Skeletal muscle satellite cell (primary cell): ENCODE results near the gene ATP1A2.
"Not testable (repeated sequence)": the region's sequence is repeated elsewhere in the genome, so short reads cannot be mapped to it uniquely, and the experiment has no call there.

ENCODE experiments used
- H3K27me3 ChIP-seq: 2 replicates; pipeline ENCODE4 v1.7.0; 2013; ENCODE audit warnings: low read length; ENCODE audit not compliant: control insufficient read depth, insufficient read depth
- H3K36me3 ChIP-seq: 2 replicates; pipeline ENCODE4 v1.7.0; 2013; ENCODE audit warnings: mild to moderate bottlenecking, control low read depth, low read length; ENCODE audit not compliant: insufficient read depth
- H3K4me1 ChIP-seq: 2 replicates; pipeline ENCODE4 v1.7.0; 2013; ENCODE audit warnings: low read length; ENCODE audit not compliant: control insufficient read depth, insufficient read depth
- H3K4me2 ChIP-seq: 2 replicates; pipeline ENCODE4 v1.7.0; 2013; ENCODE audit warnings: mild to moderate bottlenecking, low read length
- H3K4me3 ChIP-seq: 2 replicates; pipeline ENCODE4 v1.7.0; 2013; ENCODE audit warnings: low read length
- H3K9ac ChIP-seq: 2 replicates; pipeline ENCODE4 v1.7.0; 2013; ENCODE audit warnings: mild to moderate bottlenecking, low read depth, low read length, moderate library complexity
- H3K9me3 ChIP-seq: replicated peaks from 2 replicates; pipeline ENCODE4 v1.7.0; 2013; ENCODE audit warnings: mild to moderate bottlenecking, control low read depth, low read length

Gene ATP1A2

GRCh38 chr1:160107512-160107911, 8.0 kb upstream of the ATP1A2 start:
- Histone ChIP-seq H3K4me3 (no peak overlapping the region), H3K9me3 (no peaks in the 10 kb centered on the region), H3K27me3 (peaks cover 59% of the 10 kb centered on the region), H3K4me1 (peaks cover 9% of the 10 kb centered on the region), H3K36me3 (no peaks in the 10 kb centered on the region), H3K9ac (no peak overlapping the region), H3K4me2 (no peak overlapping the region)

DNA sequence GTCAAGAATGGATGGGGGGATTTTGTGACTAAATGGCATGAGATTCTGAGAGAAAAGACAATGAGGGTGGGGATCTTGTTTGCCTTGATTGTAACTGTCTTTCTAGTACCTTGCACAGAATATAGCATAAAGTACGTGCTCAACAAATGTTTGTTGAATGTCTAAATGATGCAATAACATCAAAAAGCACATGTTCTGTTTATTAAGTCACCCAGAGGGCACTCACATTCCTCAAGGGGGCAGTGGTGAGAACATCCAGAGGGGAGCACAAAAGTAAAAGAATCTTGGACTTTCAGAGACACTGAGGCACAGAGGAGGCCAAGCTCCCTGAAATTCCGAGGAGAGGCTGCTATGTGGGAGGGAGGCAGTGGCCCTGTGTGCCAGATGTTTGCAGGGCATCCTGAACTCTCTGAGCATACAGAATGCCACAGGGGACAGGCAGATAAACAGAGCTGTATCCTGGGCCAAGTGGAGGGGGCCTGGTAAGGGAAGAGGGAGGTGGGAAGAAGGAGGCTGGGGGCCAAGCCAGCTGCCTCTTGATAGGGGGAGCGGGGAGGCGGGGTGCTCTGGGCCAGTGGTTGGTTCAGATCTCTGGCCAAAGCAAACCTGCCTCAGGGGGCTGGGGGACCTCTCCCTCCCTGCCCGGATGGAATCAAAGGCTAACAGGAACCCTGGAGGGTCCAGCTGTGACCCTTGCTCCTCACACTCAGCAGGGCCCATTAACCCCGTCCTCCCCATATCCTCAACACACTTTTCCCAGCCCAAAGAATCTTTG, 6.5 kb upstream of the ATP1A2 start:
- Histone ChIP-seq H3K4me2 (no peak overlapping the region), H3K9me3 (no peaks in the 10 kb centered on the region), H3K36me3 (no peaks in the 10 kb centered on the region), H3K4me3 (no peak overlapping the region), H3K27me3 (peaks cover 59% of the 10 kb centered on the region), H3K4me1 (no peaks in the 10 kb centered on the region), H3K9ac (no peak overlapping the region)

DNA sequence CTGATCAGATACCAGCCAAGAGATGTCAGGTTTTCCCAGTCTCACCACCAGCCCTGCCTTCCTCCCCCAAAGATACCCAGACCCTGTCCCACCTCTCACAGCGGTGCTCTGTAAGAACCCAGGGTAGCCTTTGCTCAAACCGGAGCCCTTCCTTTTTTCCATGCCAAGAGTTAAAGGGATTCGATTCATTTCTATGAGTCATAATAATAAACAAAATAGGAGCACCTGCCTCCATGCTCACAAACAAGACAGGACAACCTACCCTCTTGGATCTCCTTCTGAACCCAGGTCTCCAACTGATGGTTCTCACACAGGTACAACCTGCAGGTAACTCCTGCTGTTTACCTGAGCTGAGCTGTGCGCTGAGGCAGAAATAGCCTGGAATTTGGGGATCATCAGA, 5.9 kb upstream of the ATP1A2 start:
- H3K9me3 ChIP-seq, result no peaks in the 10 kb centered on the region
- no peak overlapping the region for H3K4me3 ChIP-seq
- no peak overlapping the region for H3K9ac ChIP-seq
- H3K27me3 ChIP-seq, result peaks cover 65% of the 10 kb centered on the region
- H3K36me3 ChIP-seq, result no peaks in the 10 kb centered on the region
- H3K4me2 ChIP-seq, result no peak overlapping the region
- no peaks in the 10 kb centered on the region for H3K4me1 ChIP-seq

- not testable (repeated sequence) for H3K4me1 ChIP-seq, H3K9ac ChIP-seq, H3K4me3 ChIP-seq, H3K9me3 ChIP-seq, H3K36me3 ChIP-seq, H3K4me2 ChIP-seq
- H3K27me3 ChIP-seq, result peaks cover 67% of the 10 kb centered on the region
Measured at GRCh38 chr1:160111462-160111861, 4.1 kb upstream of the ATP1A2 start.

GRCh38 chr1:160112357-160112756, 3.2 kb upstream of the ATP1A2 start:
- Histone ChIP-seq H3K36me3 (no peaks in the 10 kb centered on the region), H3K4me2 (no peak overlapping the region), H3K9me3 (no peaks in the 10 kb centered on the region), H3K4me1 (peaks cover 3% of the 10 kb centered on the region), H3K27me3 (peaks cover 69% of the 10 kb centered on the region), H3K9ac (no peak overlapping the region), H3K4me3 (no peak overlapping the region)

GRCh38 chr1:160113407-160113806, 2.2 kb upstream of the ATP1A2 start:
- no peak overlapping the region for H3K9ac ChIP-seq
- peaks cover 74% of the 10 kb centered on the region for H3K27me3 ChIP-seq
- H3K36me3 ChIP-seq, result no peaks in the 10 kb centered on the region
- no peaks in the 10 kb centered on the region for H3K9me3 ChIP-seq
- no peak overlapping the region for H3K4me3 ChIP-seq
- no peak overlapping the region for H3K4me2 ChIP-seq
- H3K4me1 ChIP-seq, result peaks cover 6% of the 10 kb centered on the region

GRCh38 chr1:160114085-160114484, 1.5 kb upstream of the ATP1A2 start:
- Histone ChIP-seq H3K4me2 (no peak overlapping the region), H3K36me3 (no peaks in the 10 kb centered on the region), H3K9ac (no peak overlapping the region), H3K9me3 (no peaks in the 10 kb centered on the region), H3K4me3 (no peak overlapping the region), H3K27me3 (peaks cover 78% of the 10 kb centered on the region), H3K4me1 (peaks cover 6% of the 10 kb centered on the region)

- Histone ChIP-seq H3K36me3 (no peaks in the 10 kb centered on the region), H3K9ac (no peak overlapping the region), H3K27me3 (peaks cover 63% of the 10 kb centered on the region), H3K4me3 (no peak overlapping the region), H3K9me3 (no peaks in the 10 kb centered on the region), H3K4me2 (no peak overlapping the region), H3K4me1 (peaks cover 6% of the 10 kb centered on the region)
Measured at GRCh38 chr1:160116283-160117147, 956 bp downstream of the ATP1A2 start.

GRCh38 chr1:160117300-160117699, 1.7 kb downstream of the ATP1A2 start:
- Histone ChIP-seq H3K4me2 (no peak overlapping the region), H3K9ac (no peak overlapping the region), H3K36me3 (no peaks in the 10 kb centered on the region), H3K9me3 (no peaks in the 10 kb centered on the region), H3K4me1 (peaks cover 6% of the 10 kb centered on the region), H3K4me3 (no peak overlapping the region), H3K27me3 (peaks cover 61% of the 10 kb centered on the region)

DNA sequence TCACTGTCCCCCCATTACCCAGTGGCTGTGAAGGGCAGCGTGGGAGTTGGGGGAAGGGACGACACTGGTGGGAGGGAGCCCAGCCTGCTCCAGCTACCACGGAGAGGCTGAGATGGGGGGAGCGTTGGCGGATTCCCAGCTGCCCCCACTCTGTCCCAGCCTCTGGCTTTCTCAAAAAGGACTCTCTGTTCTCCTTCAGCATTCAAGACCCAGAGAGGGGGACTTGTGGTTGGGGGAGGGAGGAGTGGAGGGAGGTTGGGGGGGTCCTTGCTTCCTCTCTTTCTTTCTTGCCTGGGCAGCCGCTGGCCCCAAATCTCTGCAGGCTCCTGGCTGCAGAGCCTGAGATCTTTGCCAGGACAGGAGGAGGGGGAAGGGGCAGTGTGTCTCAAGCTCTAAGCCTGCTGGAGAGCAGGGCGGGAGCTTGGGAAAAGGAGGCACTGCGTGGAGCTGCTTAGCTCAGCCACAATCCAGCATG, 2.2 kb downstream of the ATP1A2 start:
- Histone ChIP-seq H3K4me3 (no peak overlapping the region), H3K36me3 (no peaks in the 10 kb centered on the region), H3K27me3 (peaks cover 61% of the 10 kb centered on the region), H3K9ac (no peak overlapping the region), H3K4me2 (no peak overlapping the region), H3K9me3 (no peaks in the 10 kb centered on the region), H3K4me1 (peaks cover 6% of the 10 kb centered on the region)

DNA sequence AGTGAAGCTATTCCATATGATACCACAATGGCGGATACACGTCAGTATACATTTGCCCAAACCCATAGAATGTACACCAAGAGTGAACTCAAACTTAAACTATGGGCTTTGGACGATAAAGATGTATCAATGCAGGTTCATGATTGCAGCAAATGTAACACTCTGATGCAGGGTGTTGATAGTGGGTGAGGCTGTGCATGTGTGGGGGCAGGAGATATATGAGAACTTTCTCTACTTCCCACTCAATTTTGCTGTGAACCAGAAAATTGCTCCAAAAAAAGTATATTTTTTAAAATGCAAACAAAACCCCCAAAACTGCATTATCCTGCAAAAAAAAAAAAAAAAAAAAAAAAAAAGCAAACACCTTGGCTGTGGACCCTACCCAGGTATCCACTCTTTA, 3.4 kb downstream of the ATP1A2 start:
- no peaks in the 10 kb centered on the region for H3K36me3 ChIP-seq
- H3K4me1 ChIP-seq, result peaks cover 9% of the 10 kb centered on the region
- H3K4me2 ChIP-seq, result no peak overlapping the region
- H3K9ac ChIP-seq, result no peak overlapping the region
- H3K27me3 ChIP-seq, result peaks cover 49% of the 10 kb centered on the region
- H3K9me3 ChIP-seq, result no peaks in the 10 kb centered on the region
- H3K4me3 ChIP-seq, result no peak overlapping the region
